ENCODE results near the gene MBLAC1. TPM values are rescaled to one million over a fixed set of nuclear protein-coding genes. Genes with fewer than 3 reads are reported as not detected.

MBLAC1 gene
- total and polyA plus RNA-seq, 8 donors, result 1.2 to 2.8 (median 1.7) TPM

DNA sequence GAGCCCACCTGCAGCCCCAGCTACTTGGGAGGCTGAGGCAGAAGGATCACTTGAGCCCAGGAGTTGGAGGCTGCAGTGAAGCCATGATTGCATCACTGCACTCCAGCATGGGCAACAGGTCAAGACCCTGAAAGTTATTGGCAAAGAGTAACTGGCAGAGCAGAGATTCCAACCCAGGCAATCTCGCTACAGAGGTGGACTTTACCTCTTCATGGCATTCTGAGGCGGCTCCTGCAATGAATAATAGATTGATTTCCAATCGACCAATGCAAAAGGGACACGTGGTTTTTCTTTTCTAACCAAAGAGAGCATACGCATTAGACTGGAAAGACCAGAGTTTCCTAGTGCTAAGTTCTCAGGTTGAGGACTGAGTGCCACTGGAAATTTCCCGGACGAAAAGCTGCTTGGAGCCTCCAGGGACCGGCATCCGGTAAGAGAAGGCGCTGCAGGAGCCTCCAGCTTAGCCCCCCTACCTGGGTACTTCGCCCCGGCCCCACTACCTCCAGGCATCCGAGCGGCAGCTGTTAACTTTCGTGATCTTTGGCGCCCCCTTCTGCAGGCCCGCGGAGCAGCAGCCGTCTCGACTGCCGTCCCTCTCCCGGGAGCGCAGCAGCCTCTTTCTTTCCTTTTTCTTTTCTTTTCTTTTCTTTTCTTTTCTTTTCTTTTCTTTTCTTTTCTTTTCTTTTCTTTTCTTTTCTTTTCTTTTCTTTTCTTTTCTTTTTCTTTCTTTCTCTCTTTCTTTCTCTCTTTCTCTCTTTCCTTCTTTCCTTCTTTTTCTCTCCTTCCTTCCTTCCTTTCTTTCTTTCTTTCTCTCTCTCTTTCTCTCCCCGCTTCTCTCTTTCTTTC lies 4.1 kb downstream of the MBLAC1 start:
- no peak overlapping the region for H3K4me3 ChIP-seq
- peak; percentile 53 to 94 (median 76) for DNase-seq
- intact Hi-C loops (cut with DNase I), result no loop called here
- no peaks in the 10 kb centered on the region for H3K9me3 ChIP-seq
- TF ChIP-seq, protein P1, sequence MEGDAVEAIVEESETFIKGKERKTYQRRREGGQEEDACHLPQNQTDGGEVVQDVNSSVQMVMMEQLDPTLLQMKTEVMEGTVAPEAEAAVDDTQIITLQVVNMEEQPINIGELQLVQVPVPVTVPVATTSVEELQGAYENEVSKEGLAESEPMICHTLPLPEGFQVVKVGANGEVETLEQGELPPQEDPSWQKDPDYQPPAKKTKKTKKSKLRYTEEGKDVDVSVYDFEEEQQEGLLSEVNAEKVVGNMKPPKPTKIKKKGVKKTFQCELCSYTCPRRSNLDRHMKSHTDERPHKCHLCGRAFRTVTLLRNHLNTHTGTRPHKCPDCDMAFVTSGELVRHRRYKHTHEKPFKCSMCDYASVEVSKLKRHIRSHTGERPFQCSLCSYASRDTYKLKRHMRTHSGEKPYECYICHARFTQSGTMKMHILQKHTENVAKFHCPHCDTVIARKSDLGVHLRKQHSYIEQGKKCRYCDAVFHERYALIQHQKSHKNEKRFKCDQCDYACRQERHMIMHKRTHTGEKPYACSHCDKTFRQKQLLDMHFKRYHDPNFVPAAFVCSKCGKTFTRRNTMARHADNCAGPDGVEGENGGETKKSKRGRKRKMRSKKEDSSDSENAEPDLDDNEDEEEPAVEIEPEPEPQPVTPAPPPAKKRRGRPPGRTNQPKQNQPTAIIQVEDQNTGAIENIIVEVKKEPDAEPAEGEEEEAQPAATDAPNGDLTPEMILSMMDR (IDR thresholded peaks at IDR 0.05), result peak; percentile 87 to 94
- peaks cover 5 to 24% of the 10 kb centered on the region in 2 donors for H3K4me1 ChIP-seq
- peak; percentile 32 for ATAC-seq
- H3K27me3 ChIP-seq, result no peaks in the 10 kb centered on the region
- H3K36me3 ChIP-seq, result no peaks in the 10 kb centered on the region
- H3K27ac ChIP-seq, result no peak overlapping the region

DNA sequence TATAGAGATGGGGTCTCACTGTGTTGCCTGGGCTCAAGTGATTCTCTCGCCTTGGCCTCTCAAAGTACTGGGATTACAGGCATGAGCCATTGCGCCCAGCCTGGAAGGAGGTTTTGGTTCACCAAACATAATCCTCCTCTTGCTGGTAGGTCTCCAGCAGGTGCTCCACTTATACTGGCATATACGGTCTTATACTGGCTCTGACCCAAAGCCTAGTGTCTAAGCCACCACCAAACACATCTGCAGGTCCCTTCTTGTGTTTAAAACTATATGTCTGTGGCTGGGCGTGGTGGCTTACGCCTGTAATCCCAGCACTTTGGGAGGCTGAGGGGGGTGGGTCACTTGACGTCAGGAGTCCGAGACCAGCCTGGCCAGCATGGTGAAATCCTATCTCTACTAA lies 5.4 kb downstream of the MBLAC1 start:
- TF ChIP-seq, protein P1 (IDR thresholded peaks at IDR 0.05), result no peak
- intact Hi-C loops (cut with DNase I), result no loop called here
- Histone ChIP-seq H3K4me1 (peaks cover 5 to 17% of the 10 kb centered on the region in 2 donors), H3K27me3 (no peaks in the 10 kb centered on the region), H3K9me3 (no peaks in the 10 kb centered on the region), H3K27ac (no peak overlapping the region), H3K36me3 (no peaks in the 10 kb centered on the region), H3K4me3 (no peak overlapping the region)
- ATAC-seq (no peak), DNase-seq (no peak)

DNA sequence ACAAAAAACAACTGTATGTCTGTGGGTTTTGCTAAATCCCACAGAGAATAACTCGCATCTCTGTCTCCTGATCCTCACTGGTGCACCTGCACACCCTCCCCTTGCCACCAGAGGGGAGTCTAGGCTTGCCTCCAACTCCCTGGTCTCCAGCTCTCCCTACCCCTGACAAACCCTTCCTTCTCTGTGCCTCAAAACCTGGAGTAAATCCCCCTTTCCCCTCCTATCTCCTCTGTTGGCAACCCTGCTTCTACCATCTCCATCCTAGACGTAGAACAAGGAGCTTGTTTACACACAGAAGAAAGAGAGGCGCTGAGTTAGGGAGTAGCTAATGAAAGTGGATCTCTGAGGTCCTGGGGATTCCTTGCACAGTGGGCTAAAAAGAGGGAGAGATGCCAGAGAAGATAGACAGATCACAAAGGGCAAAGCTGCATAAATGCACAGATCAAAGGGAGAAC lies 6.0 kb downstream of the MBLAC1 start:
- intact Hi-C loops (cut with DNase I), result no loop called here
- Histone ChIP-seq H3K9me3 (no peaks in the 10 kb centered on the region), H3K36me3 (no peaks in the 10 kb centered on the region), H3K4me1 (peaks cover 5 to 15% of the 10 kb centered on the region in 2 donors), H3K27me3 (no peaks in the 10 kb centered on the region), H3K4me3 (no peak overlapping the region), H3K27ac (no peak overlapping the region)
- ATAC-seq (peak; percentile 84), DNase-seq (peak in 3 of 4 donors; percentile 33 to 71 (median 63))
- TF ChIP-seq, protein P1 (IDR thresholded peaks at IDR 0.05), result peak; percentile 63 to 81

DNA sequence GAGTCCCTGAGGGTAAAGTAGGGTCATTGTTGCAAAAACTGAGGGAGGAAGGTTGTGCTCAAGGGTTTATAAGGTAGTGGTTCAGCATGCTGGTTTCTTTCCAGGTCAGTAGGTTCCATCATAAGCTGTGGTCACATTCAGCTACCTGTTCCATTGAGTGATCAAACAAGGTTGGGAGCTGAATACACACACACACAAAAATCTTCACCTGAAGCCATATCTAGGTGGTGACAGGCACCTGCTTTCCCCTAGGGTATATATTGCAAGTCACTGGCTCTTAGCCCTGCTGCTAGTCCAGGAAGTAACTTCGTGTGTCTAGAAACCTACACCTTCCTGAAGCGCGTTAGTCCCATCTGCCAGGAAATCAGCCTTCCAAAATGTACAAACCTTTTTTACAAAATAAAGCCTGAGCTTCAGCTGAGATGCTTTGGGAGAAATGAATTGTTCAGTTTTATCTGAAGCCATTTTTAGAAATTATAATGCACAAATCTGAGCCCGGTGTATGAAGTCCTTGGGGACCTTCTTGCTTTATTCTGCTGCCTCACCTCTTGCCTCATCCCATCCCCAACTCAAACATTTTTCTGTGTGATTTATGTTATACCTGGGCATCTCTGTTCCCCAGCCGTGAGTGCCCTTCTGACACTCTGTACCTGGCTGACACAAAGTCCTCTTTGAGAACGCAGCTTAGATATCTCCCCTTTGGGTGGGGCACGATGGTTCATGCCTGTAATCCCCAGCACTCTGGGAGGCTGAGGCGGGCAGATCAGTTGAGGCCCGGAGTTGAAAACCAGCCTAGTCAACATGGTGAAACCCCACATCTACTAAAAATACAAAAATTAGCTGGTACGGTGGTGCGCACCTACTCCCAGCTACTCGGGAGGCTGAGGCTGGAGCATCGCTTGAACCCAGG lies 11.3 kb downstream of the MBLAC1 start:
- Histone ChIP-seq H3K4me3 (no peak overlapping the region), H3K27me3 (no peaks in the 10 kb centered on the region), H3K9me3 (no peaks in the 10 kb centered on the region), H3K27ac (no peak overlapping the region), H3K36me3 (no peaks in the 10 kb centered on the region), H3K4me1 (peaks cover 0 to 15% of the 10 kb centered on the region in 2 donors)
- no peak for ATAC-seq
- no peak for DNase-seq
- TF ChIP-seq, protein P1 (IDR thresholded peaks at IDR 0.05), result no peak
- intact Hi-C loops (cut with DNase I), result loop anchor here in 1 of 2 donors (5.0 kb wide), 1 partner anchor 84 kb away; no protein-coding TSS in a partner anchor

Data from left lung (tissue), 10 donors.